Measurements from ENCODE around the gene SLC6A7. TPM values are rescaled to one million over a fixed set of nuclear protein-coding genes. Genes with fewer than 3 reads are reported as not detected.

The SLC6A7 gene
- total RNA-seq, 1 experiment from 2014 or later, result not detected

- peaks cover 25% of the 10 kb centered on the region for H3K27me3 ChIP-seq (replicated peaks; ENCODE audit: insufficient read depth, low read depth, low read length, poor library complexity)
- no TSS peak for BruUV-seq (replicated peaks)
- TF ChIP-seq EZH2 (IDR thresholded peaks at IDR 0.05; ENCODE audit: borderline replicate concordance, low read depth, low read length, poor library complexity, severe bottlenecking), result no peak
- TF ChIP-seq, protein P1, sequence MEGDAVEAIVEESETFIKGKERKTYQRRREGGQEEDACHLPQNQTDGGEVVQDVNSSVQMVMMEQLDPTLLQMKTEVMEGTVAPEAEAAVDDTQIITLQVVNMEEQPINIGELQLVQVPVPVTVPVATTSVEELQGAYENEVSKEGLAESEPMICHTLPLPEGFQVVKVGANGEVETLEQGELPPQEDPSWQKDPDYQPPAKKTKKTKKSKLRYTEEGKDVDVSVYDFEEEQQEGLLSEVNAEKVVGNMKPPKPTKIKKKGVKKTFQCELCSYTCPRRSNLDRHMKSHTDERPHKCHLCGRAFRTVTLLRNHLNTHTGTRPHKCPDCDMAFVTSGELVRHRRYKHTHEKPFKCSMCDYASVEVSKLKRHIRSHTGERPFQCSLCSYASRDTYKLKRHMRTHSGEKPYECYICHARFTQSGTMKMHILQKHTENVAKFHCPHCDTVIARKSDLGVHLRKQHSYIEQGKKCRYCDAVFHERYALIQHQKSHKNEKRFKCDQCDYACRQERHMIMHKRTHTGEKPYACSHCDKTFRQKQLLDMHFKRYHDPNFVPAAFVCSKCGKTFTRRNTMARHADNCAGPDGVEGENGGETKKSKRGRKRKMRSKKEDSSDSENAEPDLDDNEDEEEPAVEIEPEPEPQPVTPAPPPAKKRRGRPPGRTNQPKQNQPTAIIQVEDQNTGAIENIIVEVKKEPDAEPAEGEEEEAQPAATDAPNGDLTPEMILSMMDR (conservative IDR thresholded peaks at IDR 0.05; ENCODE audit: low read depth, low read length), result no peak
- ChIA-PET POLR2A (ENCODE audit: low non-redundant PET) (no interaction called here), CTCF (no interaction called here)
- H3K27ac ChIP-seq (ENCODE audit: low read depth, low read length, poor library complexity, severe bottlenecking), result no peak overlapping the region
- intact Hi-C loops (cut with micrococcal nuclease; ENCODE audit: unreplicated experiment), result no loop called here
- no peak overlapping the region for H3K4me3 ChIP-seq (ENCODE audit: low read depth, low read length, poor library complexity, severe bottlenecking)
- H3K9me3 ChIP-seq (ENCODE audit: low read depth, low read length, poor library complexity, severe bottlenecking), result no peaks in the 10 kb centered on the region
- H3K4me1 ChIP-seq (ENCODE audit: insufficient read depth, low read length, poor library complexity, severe bottlenecking), result no peaks in the 10 kb centered on the region
- H3K36me3 ChIP-seq (ENCODE audit: insufficient read depth, low read length, poor library complexity, severe bottlenecking), result no peaks in the 10 kb centered on the region
- no peak for DNase-seq (ENCODE audit: low spot score)
These were observed 4.6 kb upstream of the SLC6A7 start for GRCh38 chr5:150184990-150185912.

GRCh38 chr5:150186137-150186536 is 3.7 kb upstream of the SLC6A7 start:
- TF ChIP-seq, protein P1 (conservative IDR thresholded peaks at IDR 0.05; ENCODE audit: low read depth, low read length), result no peak
- no peak for TF ChIP-seq EZH2 (IDR thresholded peaks at IDR 0.05; ENCODE audit: borderline replicate concordance, low read depth, low read length, poor library complexity, severe bottlenecking)
- DNase-seq (ENCODE audit: low spot score), result no peak
- CTCF ChIA-PET, result no interaction called here
- Histone ChIP-seq H3K9me3 (ENCODE audit: low read depth, low read length, poor library complexity, severe bottlenecking) (no peaks in the 10 kb centered on the region), H3K4me3 (ENCODE audit: low read depth, low read length, poor library complexity, severe bottlenecking) (no peak overlapping the region), H3K36me3 (ENCODE audit: insufficient read depth, low read length, poor library complexity, severe bottlenecking) (no peaks in the 10 kb centered on the region), H3K4me1 (ENCODE audit: insufficient read depth, low read length, poor library complexity, severe bottlenecking) (no peaks in the 10 kb centered on the region), H3K27ac (ENCODE audit: low read depth, low read length, poor library complexity, severe bottlenecking) (no peak overlapping the region), H3K27me3 (replicated peaks; ENCODE audit: insufficient read depth, low read depth, low read length, poor library complexity) (peaks cover 34% of the 10 kb centered on the region)
- no TSS peak for BruUV-seq (replicated peaks)
- intact Hi-C loops (cut with micrococcal nuclease; ENCODE audit: unreplicated experiment), result no loop called here
- POLR2A ChIA-PET (ENCODE audit: low non-redundant PET), result no interaction called here

DNA sequence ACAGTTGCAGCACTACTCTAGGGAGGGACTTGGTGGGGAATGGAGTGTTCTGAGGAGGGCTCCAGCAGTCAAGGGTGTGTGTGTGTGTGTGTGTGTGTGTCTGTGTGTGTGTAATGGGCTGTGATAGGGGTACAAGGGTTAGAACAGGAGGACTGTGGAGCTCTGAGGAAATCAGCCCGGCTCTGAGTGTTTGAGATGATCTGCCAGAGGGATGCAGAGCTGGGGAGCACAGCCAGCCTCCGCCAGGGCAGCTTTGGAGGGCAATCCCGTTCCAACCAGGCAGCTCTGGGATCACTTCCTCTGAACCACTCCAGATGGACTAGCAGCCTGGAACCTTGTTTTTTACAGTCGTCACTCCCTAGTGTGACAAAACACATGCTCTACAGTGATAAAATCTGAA is 3.0 kb upstream of the SLC6A7 start:
- H3K4me1 ChIP-seq (ENCODE audit: insufficient read depth, low read length, poor library complexity, severe bottlenecking), result no peaks in the 10 kb centered on the region
- peaks cover 38% of the 10 kb centered on the region for H3K27me3 ChIP-seq (replicated peaks; ENCODE audit: insufficient read depth, low read depth, low read length, poor library complexity)
- BruUV-seq (replicated peaks), result no TSS peak
- intact Hi-C loops (cut with micrococcal nuclease; ENCODE audit: unreplicated experiment), result no loop called here
- TF ChIP-seq, protein P1 (conservative IDR thresholded peaks at IDR 0.05; ENCODE audit: low read depth, low read length), result no peak
- TF ChIP-seq EZH2 (IDR thresholded peaks at IDR 0.05; ENCODE audit: borderline replicate concordance, low read depth, low read length, poor library complexity, severe bottlenecking), result no peak
- no peak overlapping the region for H3K4me3 ChIP-seq (ENCODE audit: low read depth, low read length, poor library complexity, severe bottlenecking)
- no peaks in the 10 kb centered on the region for H3K9me3 ChIP-seq (ENCODE audit: low read depth, low read length, poor library complexity, severe bottlenecking)
- no peak overlapping the region for H3K27ac ChIP-seq (ENCODE audit: low read depth, low read length, poor library complexity, severe bottlenecking)
- ChIA-PET POLR2A (ENCODE audit: low non-redundant PET) (no interaction called here), CTCF (no interaction called here)
- no peaks in the 10 kb centered on the region for H3K36me3 ChIP-seq (ENCODE audit: insufficient read depth, low read length, poor library complexity, severe bottlenecking)
- DNase-seq (ENCODE audit: low spot score), result no peak
